ENCODE results near the gene FOXK2.
"Not testable (repeated sequence)": the region's sequence is repeated elsewhere in the genome, so short reads cannot be mapped to it uniquely, and the experiment has no call there.

The FOXK2 gene

DNA sequence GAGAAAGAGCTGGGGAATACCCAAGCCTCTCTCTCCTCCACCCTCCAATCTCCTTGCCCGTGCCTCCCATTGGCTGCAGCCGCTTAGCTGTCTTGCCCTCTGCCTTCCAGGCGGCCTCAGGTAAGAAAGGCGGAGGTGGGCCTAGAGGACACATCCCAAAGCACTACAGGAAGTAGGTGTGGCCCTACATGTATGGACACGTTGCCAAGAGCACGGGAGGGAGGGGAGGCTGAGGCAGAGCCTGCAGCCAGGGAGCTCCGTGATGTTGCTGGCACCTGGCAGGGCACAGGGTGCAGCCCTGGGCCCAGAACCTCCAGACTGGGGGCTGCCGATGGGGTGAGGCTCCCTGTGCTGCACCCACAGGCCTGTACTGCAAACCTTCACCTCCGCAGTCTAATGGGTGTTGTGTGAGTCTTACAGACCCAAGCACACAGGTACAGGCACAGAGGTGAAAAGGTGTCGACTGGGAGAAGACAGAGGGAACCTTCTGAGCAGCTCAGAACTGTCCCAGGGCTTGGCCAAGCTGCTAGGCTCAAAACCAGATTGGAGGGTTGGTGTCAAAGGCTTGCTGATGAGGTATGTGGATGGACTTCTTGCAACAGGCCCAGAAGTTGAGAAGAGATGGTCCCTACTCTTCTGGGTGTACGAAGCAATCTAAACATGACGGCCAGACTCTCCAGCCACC, 23.5 kb upstream of the FOXK2 start:
- no peak for DNase-seq

DNA sequence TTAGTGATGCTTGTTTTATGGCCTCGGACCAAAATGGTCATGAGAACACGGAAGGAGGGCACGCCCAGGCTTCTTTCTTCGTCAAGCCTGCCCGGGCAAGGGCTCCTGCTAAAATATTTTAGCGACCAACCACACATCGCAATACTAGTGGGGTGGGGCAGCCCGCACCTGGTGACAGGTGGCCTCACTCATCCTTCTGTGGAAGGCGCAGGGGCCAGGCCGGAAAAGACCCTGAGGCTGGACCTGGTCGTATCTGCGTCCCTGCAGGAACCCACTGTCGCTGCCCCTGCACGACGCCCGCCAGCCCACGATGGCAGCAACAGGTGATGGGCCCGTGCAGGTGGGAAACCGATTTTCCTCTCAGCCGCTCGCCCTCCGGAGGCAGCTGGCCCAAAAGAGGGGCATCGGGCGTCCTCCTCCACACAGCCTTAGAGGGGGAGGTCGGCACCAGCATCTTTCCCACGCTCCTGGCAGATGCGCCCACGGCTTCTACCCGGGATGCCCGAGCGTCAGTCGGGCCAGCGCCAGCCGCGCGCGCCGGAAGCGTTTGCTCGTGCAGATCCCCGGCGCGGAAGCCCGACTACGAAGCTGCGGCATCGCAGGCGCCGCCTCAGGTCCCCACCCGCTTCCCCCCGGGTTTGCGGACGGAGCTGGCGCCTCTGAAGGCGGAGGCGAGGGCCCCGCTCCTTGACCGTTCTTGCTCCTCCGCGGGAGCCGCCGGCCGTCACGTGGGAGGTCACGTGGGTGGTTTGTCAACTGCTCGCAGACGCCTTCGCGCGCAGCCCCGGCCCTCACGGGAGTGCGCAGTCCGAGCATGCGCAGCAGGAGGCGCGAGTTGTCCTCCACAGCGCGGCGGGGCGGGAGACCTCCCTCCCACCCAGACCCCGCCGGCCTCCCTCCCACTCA, 22.8 kb upstream of the FOXK2 start:
- peak; percentile 79 to 82 for DNase-seq

DNA sequence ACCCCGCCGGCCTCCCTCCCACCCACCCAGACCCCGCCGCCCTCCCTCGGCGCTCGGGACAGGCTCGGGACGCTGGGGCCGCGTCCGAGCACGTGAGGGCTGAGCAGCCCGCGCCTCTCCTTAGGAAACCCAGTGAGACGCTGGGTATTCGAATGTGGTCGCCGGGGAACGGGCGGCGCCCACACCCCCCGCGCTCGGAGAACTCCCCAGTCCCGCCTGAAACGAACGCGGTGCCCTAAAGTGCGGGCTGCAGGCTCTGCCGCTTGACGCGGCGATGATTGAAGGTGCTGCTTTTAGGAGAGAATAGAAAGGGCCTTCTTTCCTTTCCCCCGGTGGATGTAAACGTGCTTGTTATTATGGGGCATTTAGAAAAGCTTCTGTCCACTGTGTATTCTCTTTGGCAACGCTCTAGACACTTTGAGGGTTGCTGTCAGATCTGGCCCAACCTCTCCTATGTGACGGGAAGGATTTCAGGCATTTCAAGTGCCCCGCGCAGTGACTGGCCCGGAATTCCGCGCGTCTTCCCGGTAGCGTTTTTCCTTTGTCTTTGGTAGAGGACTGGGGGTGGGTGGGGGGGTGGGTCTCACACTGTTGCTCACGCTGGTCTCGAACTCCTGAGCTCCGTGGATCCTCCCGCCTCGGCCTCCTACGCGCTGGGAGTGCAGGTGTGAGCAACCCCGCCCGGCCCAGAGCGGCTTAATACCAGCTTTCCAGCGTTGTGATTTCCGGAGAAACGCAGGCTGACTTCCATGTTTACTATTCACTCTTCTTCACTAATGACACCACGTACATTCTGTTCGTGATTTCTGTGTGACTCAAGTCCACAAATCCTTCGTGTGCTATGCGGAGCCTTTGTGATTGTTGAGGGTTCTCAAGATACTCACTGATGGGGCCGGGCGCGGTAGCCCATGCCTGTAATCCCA, 21.8 kb upstream of the FOXK2 start:
- DNase-seq = peak in 1 of 2 experiments; percentile 29

DNA sequence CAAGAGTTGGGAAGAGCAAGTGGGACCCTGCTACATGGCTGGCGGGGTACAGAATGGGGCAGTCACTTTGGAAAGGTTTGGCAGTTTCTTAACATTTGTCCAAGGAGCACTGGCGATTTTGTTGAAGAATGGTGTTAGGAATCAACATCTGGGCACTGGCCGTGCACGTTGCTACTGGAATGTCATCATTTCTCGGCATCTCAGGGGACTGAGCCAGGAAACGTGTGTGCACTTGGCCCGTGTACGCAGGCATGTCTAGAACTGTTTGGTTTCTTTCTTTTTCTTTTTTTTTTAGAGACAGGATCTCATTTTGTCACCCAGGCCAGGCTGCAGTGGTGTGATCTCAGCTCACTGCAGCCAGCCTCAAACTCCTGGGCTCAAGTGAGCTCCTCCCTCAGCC, 17.3 kb upstream of the FOXK2 start:
- no peak for DNase-seq

DNA sequence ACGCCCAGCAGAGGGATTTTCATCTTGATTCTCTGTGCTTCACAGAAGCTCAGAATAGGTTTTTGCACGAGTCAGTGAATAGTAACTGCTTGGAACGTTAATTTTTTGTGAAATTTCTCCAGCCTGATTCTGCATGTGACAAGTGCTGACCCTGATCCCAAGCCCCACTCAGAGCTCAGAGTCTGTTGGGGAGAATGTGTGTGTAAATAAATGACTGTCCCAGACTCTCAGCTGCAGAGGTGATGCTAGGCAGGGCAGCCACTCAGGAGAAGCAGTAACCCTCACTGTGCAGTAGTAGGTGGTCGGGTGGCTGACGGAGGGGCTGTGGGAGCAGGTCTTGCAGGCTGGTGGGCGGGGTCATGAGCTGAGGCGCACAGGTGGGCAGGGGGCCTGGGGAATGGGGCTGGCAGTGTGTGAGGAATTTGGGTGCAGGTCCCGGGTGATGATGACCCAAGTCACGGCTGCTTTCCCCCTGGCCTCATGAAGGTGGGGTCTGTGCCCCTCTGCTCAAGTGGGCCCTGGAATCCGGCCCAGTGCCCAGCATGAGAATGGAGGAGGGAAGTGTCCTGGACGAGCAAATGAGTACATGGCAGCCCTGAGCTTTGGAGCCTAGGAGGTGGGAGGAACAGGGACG, 16.3 kb upstream of the FOXK2 start:
- no peak for DNase-seq

DNA sequence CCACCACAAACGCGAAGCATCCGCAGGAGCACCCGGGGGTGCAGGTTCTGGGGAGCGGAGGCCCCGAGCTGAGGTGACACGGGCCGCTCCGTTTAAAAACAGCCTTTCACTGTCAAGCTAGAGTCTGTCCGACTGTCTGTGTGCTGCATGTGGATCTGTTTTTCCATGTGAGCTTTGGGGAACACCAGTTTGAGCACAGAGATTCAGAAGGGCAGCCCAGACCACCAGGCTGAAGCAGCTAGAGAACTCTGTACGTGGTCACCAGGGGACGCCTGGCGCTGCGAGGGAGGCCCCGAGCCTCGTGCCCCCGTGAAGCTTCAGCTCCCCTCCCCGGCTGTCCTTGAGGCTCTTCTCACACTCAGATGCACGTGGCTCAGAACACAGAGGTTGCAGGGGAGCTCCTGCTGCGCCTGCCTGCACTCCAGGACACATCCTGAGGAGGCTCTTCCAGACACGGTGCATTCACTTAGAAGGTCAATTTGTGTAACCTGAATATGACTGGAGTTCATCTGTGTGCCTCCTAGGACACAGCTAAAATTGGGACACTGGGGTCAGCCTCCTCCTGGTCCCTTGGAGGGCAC, 15.7 kb upstream of the FOXK2 start:
- no peak for DNase-seq

DNA sequence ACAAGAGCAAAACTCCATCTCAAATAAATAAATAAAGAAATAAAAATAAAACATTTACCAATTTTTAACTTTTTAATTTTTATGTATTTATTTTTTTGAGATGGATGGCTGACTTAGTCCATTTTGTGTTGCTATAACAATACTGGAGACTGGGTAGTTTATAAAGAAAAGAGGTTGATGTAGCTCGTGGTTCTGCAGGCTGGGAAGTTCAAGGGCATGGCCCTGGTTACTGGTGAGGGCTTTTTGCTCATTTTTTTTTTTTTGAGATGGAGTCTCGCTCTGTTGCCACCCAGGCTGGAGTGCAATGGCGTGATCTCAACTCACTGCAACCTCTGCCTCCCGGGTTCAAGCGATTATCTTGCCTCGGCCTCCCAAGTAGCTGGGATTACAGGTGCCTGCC, 14.2 kb upstream of the FOXK2 start:
- DNase-seq = no peak

DNA sequence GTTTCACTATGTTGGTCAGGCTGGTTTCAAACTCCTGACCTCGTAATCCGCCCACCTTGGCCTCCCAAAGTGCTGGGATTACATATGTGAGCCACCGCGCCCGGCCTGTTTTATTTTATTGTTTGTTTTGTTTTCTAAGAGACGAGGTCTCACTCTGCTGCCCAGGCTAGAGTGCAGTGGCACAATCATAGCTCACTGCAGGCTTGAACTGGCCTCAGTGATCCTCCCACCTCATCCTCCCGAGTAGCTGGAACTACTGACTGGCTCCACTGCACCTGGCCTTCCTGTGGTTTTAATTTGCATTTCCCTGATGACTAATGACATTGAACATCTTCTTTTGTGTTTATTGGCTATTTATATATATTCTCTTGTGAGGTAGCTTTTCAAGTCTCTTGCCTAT, 13.1 kb upstream of the FOXK2 start:
- peak in 1 of 2 experiments; percentile 22 for DNase-seq

DNA sequence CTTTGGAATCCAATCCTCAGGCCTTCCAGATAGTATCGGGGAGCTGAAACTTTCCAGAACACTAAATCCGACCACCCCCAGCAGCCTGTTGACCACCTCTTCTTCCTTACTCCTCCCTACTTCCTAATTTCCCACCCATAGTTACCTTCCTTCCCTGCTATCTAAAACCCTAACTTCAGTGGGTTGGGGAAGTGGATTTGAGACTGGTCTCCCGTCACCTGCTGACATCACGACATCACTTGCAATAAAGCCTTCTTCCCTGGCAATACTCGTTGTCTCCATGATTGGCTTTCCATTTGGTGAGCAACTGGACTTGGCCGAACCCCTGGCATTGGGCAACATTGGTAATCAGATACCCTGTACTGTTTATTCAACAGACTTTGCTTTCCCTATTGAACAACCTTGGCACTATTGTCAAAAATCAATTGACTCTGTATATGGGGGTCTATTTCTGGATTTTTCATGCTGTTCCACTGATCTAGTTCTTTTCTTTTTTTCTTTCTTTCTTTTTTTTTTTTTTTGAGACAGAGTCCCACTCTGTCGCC, 11.8 kb upstream of the FOXK2 start:
- no peak for DNase-seq

DNA sequence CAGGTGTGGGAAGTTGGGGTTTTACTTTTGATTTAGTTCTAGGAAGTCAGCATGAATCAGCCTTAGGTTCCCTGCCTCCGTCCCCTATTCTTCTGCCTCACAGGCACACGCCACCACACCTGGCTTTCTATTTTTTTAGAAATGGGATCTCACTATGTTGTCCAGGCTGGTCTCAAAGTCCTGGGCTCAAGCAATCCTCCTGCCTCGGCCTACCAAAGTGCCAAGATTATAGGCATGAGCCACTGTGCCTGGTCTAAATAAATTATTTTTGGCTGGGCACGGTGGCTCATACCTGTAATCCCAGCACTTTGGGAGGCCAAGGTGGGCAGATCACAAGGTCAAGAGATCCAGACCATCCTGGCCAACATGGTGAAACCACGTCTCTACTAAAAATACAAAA, 7.9 kb upstream of the FOXK2 start:
- DNase-seq = not testable (repeated sequence)

DNA sequence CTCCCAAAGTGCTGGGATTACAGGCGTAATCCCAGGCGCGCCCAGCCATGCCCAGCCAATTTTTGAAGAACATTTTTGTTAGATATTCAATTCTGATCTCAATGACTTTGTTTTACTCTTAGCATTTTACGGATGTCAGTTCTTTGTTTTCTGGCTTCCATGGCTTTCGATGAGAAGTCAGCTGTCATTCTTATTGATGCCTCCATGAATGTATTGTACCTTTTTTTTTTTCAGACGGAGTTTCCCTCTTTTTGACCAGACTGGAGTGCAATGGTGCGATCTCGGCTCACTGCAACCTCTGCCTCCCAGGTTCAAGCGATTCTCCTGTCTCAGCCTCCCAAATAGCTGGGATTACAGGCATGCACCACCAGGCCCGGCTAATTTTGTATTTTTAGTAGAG, 5.7 kb upstream of the FOXK2 start:
- not testable (repeated sequence) for DNase-seq

DNA sequence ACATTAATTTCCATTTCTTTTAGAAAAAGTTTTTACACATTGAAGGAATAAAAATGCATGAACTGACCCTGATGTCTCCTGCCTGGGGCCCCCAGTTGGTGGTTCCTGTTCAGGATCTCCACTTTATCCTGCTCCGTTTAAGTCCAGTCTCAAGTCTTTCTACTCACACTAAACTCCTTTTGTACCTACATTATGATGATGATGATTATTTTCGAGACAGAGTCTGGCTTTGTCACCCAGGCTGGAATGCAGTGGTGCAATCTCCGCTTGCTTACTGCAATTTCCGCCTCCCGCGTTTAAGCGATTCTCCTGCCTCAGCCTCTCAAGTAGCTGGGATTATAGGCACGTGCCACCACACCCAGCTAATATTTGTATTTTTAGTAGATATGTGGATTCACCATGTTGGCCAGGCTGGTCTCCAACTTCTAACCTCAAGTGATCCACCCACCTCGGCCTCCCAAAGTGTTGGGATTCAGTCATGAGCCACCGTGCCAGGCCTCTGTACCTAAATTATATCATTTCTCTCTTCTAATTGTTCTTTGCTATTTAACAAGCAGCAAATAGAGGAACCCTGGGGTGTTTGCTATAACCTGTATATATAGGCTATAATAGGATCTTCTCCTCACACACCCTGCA, 2.2 kb upstream of the FOXK2 start:
- no peak for DNase-seq

DNA sequence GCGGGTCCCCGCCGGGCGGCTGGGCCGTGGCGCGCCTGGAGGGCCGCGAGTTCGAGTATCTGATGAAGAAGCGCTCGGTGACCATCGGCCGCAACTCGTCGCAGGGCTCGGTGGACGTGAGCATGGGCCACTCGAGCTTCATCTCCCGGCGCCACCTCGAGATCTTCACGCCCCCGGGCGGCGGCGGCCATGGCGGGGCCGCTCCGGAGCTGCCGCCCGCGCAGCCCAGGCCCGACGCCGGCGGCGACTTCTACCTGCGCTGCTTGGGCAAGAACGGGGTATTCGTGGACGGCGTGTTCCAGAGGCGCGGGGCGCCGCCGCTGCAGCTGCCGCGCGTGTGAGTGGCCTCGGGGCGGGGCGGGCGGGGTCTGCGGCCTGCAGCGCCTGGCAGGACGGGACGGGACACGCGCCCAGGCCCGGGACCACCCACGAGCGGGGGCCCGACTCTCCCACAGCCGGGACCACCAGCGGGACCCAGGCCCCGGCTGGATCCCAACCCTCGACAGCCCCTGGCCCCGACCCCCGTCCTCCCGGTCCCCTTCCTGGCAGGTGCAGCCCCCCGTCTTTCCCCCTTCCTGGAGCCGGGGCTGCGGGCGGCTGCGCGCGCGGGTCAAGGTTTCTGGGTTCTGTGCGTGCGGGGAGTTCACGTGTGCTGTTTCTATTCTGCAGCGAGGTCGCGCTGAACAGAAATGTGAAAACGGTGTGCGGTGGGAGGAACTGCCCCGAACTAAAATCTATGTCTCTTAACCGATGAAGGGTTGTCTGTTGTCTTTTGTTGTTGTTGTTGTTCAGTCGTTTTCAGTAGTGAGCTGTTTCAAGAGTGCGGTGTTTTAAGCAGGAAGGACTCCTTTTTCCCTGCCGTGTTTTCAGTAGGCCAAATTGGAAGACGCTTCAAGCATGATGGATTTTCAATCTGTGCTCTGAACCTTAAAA, 705 bp downstream of the FOXK2 start:
- DNase-seq = peak in 1 of 2 experiments; percentile 27

DNA sequence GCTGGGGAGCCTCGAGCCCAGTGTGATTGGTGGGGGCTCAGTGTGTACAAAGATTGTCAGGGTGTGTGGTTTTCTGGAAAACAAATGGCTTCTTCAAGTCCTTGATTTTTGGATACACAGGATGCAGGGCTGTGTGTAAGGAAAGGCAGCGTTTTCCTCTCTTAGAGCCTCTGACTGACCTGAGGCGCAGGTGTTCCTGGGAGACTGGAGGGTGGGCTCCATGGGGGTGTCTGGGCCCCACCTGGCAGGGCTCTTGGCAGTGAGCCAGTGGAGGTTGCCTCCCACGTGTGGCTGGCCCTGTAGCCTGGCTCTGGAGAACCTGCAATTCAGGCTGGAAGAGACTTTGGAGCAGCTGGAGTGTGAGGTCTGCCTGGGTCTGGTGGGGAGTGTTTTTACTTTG, 5.0 kb downstream of the FOXK2 start:
- DNase-seq = no peak

DNA sequence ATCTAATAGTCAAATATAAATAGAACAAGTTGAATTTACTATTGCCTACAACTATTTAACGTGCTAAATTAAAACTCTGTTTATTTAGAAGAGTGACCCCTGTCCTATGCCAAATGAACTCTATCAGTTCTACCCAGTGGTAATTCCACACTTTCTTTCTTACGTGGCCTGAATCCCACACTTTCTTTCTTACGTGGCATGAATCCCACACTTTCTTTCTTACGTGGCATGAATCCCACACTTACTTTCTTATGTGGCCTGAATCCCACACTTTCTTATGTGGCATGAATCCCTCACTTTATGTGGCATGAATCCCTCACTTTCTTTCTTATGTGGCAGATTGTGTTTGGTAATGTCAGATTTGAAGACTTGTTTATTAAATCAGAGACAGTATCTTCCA, 6.2 kb downstream of the FOXK2 start:
- no peak for DNase-seq

DNA sequence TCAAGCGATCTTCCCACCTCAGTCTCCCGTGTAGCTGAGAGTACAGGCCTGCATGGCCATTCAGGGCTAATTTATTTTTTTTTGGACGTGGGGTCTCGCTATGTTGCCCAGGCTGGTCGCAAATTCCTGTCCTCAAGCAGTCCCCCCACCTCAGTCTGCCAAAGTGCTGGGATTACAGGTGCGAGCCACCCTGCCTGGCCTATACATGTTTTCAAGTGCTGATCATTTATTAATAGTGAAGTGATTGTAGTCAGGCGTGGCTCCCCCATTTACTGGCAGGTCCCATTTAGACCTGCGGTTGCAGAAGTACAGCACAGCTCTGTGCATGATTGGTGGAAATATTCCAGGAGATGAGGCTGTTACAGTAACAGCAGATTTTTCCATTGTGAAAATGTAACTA, 8.4 kb downstream of the FOXK2 start:
- DNase-seq = no peak

DNA sequence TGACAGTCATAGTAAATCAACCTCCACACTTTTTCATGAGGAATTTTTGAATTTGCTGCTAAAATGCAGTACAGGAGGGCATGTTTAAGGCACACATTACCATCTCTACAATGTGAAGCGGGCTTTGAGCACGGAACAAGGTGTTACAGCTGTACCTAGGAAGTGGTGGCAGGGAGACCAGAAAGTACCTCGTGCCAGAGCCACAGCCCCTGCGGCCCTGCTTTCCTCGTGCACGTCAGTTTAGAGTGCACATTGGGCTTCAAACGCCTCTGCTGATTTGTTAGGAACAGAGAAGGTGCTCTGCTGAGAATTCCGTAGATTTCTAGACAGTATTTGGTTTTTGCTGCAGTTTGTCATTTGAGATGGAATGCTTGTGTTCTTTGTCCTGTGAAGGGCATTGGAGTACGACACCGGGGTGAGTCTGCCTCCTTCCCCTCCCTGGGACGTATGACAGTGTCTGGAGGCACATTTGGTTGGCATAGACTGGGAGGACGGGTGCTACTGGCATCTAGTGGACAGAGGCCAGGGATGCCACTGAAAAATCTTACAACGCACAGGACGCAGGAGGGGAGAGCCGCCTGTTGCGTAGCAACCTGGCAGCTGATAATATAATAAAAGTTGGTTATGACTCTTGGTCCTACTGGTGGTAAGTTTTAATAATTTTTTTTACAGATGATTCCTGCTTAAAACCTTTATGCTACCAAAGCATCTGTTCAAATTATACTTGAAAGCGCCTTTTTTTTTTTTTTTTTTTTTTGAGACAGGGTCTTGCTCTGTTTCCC, 9.1 kb downstream of the FOXK2 start:
- no peak for DNase-seq

DNA sequence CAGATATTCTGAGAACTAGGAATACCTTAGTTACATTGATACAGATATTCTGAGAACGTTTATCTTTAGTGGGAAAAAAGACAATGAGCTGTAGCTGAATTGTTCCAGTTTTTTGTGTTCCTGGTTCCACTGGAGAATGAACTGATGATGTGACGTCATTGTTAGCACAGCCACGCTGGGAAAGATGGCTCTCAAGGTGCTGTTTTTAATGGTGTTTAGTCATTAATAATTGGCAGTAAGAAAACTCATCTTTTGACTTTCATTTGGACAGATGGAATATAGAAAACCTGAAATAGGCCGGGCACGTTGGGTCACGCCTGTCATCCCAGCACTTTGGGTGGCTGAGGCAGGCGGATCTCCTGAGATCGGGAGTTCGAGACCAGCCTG, 10.4 kb downstream of the FOXK2 start:
- DNase-seq = no peak

DNA sequence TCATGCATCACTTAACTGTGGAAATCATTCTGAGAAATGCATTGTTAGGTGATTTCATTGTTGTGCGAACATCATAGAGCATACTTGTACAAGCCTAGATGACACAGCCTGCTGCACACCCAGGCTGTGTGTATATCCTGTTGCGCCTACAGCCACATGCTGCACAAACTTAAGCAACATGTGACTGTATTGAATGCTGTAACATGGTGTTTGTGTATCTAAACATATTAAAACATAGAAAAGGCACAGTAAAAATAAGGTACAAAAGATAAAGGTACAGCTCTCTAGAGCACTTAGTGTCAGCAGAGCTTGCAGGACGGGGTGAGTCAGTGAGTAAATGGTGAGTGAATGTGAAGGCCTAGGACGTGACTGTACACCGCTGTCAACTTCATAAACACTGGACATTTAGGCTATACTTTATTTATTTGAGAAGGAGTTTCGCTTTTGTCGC, 11.9 kb downstream of the FOXK2 start:
- no peak for DNase-seq

All from activated CD4-positive, alpha-beta T cell treated with anti-CD3 and anti-CD28 coated beads, Interleukin-2, amount 50 U/mL, for 4 hours (primary cell).